Stimulated activated CD8-positive, alpha-beta memory T cell treated with anti-CD3 and anti-CD28 coated beads, Interleukin-4, amount 100 ng/mL, for 48 hours (primary cell): Measurements from ENCODE around the gene ACTR5.
"Not testable (repeated sequence)": the region's sequence is repeated elsewhere in the genome, so short reads cannot be mapped to it uniquely, and the experiment has no call there.

Source experiments
- DNase-seq: peaks from one replicate; pipeline ENCODE4 v3.0.0-alpha.2; 2020

ACTR5 gene

DNA sequence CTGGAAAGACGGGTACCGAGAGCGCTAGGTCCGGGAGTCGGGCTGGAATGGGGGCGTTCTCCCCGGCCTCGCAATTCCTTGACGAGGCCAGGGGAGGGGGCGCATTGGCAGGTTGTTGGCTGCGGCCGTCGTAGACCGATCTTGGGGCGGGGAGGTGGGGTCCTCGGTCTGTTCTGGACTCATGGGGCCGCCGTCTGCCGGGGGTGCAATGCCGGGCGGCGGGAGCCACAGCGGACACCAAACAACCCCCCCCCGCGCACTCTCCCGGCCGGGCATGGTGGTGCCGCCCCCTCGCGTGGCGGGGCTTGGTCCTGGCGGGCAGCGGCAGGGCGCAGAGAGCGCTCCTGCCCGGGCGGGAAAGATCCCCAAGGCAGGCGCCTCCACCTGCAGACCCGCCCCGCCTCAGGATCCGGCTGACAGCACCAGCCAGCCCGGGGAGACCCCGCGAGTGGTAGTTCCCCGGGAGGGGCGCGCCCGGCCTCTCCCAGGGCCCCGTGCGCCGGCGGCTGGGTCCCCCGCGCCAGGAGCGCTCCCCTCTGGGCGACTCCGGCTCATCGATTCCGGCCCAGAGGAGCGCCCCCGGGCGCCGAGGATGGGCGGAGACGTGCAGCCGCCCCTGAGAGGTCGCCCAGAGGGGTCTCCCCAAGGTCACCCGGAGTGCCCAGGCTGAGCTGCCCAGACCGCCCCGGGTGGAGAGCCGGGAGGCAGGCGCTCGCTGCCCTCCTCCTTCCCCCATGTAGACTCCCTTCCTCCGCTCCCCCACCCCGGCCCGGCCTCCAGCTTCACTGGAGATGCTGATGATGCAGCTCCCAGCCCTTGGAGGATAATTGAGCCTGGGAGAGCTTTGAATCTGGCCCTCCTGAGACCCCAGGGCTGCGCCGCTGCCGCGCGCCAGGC lies 57.9 kb downstream of the ACTR5 start:
- DNase-seq: peak; percentile 58

DNA sequence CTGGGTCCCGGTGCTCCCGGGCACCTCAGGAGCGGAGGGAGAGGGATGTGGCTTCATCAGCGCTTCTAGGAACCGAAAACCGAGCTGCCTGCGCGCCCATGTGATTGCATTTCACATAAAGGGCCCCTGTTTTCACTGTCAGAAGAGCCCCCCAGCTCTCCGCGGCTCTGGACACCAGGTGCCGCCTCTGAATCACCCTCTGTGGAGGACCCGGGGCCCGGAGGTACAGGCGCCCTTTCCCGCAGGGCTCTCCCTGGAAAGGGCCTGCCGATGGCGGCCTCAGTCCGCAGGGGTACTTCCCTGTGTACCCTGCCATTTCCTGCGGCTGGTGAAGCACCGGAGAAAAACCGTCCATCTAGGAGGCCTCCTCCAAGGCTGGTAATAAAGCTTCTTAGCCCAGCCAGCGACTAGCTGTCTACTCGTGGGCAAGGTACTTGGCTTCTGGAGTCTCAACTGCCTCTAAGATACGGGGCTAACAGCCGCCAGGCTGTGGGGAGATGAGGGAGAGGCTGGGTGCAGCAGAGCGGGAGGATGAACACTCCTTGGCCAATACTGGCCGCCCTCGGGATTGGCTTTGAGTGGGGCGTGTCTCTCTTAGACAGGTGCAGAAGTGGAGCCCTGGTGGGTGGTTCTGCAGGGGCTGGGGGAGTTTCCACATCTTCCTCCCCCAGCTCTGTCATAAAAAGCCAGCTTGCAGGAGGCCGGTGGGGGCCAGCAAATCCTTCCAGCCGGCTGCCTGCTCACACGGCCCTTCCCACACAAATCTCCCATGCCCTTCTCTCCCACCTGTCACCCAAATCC lies 58.8 kb downstream of the ACTR5 start:
- peak; percentile 57 for DNase-seq

DNA sequence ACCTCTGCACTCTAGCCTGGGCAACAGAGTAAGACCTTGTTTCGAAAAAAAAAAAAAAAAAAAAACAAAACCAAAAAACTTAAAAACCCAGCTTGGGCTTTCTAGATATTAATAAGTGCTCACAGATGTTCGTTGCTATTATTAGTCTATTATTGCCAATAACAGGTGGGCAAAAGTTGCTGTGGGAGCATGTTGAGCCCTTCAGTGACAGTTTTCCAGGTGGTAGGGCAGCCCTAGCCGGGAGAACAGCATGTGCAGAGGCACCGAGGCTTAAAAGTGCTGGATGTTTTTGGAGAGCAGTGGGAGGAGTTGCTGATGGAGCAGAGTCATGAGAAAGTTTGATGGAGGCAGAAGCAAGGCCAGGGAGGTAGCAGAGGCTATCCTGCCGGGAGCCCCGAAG lies 61.7 kb downstream of the ACTR5 start:
- peak; percentile 20 for DNase-seq

DNA sequence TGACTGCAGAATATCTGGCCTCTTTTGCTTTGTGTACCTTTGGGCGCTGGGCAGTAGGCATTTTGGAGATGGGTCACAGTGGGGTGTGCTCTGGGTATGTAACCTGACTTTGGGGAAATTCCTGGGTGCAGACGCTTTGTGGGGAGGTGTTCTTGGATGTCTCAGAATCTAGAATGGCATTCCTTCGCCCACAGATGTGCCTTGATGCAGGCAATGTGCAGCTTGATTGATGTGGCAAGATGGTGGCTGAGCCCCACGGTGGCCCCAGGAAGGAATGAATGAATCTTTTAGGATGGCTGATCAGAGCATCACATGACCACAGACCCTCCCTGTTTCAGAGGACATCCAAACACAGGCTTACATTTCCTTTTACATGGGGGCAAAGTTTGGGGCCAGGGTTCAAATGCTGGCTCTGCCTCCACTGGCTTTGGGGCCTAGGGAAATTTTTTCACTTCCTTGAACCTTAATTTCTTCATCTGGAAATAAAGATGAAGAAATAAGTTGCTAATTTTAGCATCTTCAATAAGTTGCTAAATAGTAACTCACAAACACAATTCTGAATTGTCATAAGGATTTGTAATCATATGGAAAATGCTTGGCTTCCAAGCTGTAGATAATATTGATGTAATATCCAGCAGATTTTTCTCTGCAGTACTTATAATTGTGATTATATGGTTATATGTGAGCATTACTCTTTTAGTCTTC lies 62.8 kb downstream of the ACTR5 start:
- DNase-seq: peak; percentile 28

DNA sequence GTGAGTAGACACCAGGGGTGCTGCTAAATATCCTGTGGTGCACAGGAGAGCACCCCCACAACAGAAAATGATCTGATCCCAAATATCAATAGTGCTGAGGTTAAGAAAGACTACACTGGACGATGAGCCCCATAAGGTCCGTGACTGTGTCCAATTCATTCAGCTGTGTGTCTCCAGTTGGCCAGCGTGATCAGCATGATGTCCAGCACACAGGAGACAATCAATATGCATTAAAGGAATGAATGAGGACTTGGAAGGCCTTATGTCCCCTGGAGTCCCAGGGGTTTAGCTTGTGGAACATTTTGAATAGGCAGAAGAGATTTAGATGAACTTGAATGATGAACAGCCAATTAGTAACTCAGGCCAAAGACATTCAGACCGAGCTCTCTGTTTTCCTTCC lies 63.5 kb downstream of the ACTR5 start:
- DNase-seq: no peak

DNA sequence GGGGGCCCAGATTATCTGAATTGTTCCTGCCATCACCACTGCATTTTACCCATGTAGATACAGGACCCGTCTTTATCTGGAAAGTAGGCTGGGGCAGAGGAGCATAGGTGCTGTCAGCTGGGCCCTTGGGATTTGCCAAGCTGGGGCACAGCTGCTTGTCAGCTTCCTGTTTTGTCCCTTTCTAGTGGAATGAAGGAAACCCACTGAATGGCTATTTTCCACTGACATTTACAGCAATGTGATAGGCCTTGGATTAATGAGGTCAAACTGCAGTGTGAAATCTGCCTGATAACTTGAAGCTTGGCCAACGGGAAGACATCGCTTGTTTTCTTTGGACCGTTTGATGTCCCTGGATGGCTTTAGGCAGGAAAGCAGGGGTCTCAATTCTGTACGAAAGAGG lies 63.9 kb downstream of the ACTR5 start:
- DNase-seq: no peak

DNA sequence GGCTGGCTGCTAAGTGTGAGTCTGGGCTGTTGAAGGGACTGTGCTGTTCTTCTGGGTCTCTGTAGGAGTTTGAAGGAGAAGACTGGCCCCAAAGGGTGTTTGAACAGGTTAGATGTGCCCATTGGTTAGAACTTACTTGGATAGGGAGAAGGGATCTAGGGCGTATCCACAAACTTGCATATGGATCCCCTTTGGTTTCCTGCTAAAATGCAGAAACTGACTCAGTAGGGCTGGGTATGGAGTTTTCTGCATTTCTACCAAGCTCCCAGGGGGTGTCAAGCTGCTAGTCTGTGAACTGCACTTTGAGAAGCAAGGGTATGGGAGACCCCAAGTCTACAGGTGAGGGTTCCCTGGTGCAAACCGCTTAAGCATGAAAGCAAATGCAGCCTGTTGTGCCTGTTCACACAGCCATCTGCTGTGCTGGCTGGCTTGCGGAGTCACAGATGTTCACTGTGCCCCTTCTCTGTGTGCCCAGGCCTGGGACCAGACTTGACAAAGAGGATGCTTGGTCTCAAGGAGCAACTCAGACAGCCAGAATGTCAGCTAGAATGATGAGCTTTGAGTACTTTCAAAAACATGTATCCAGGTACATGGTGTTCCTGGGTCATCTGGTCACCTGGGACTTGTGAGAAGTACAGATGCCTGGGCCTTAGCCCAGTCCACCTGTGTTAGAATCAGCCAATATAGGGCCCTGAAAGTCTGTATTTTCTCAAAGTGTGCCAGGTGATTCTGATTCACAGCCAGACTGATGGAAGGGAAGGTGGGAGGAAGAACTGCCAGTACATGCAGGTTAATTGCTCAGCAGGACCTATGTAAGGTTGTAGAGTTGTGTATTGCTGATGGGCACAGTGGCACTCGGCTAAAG lies 64.7 kb downstream of the ACTR5 start:
- no peak for DNase-seq

DNA sequence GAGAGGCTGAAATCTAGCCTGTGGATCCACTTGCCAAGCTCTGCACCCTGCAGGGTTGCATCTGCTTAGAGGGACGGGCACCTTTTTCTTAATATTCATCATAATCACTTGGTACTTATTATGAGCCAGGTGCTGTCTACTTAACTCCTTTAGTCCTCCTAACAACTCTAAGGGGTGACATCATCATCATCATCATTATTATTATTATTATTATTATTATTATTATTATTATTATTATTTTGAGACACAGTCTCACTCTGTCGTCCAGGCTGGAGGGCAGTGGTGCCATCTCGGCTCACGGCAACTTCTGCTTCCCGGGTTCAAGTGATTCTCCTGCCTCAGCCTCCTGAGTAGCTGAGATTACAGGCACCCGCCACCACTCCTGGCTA lies 65.3 kb downstream of the ACTR5 start:
- not testable (repeated sequence) for DNase-seq

DNA sequence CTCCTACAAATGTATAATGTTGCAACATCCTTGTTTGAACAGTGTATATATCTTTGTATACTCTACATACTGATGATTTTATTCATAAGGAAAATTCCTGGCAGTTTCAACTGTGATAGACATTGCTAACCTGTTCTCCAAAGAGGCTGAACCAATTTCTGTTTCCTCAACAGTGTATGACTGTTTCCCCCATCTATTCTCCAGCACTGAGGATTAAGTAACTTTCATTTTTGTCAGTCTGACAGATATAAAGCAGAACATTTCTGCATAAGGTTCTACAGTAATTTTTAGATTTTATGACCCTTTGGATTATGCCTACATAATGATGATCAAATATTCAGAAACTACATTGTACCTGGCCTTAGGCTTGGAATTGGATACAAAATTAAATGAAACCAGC lies 67.2 kb downstream of the ACTR5 start:
- DNase-seq: no peak

DNA sequence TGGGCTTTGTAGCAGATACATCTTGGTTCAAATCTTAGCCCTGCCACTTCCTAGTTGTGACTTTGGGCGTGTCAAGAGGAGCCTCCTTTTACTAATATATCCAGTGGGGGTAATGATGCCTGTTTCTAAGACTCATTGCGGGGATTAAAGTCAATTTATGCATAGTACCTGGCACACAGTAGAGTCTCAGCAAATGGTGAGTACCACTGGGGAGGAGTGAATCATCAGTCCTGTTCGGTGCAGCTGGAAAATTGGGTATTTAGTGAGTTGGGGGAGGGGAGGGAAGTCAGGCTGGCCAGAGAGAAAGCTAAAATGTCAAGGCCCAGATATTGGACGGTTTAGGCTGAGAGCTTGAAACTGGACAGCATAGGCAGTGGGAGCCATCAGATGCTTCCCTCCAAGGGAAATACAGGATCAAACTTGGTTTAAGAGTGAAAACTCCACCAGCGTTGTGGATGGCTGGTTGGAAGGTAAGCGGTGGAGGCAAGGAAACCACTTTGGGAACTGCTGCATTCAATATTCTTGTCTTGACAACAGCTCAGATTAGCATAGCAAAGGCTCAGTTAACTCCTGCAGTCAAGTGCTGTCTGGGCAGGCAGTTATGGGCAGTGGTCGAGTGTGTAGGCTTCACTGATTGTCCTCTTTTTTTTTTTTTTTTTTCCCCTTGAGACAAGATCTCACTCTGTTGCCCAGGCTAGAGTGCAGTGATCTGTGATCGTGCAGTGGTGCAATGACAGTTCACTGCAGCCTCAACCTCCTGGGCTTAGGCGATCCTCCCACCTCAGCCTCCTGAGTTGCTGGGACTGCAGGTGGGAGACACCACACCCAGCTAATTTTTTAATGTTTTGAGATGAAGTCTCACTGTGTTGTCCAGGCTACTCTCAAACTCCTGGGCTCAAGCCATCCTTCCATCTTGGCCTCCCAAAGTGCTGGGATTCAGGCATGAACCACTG lies 70.1 kb downstream of the ACTR5 start:
- DNase-seq: peak; percentile 23
